AG10803 (cell line): ENCODE measurements around the gene APP.

Source experiments
- DNase-seq: peaks from one replicate; pipeline ENCODE4 v3.0.0; 2010; ENCODE audit warnings: low read depth
- H3K4me3 ChIP-seq: 2 replicates; pipeline ENCODE4 v1.5.1; 2011; ENCODE audit warnings: mild to moderate bottlenecking, low read length, control low read depth
- TF ChIP-seq, protein P1 (sequence below): conservative IDR thresholded peaks from 2 replicates; pipeline ENCODE4 v1.5.1; 2011; ENCODE audit warnings: mild to moderate bottlenecking, low read length, control low read depth, inconsistent platforms

The APP gene

GRCh38 chr21:25845729-25846256 lies 324.8 kb downstream of the APP start:
- TF ChIP-seq, protein P1, sequence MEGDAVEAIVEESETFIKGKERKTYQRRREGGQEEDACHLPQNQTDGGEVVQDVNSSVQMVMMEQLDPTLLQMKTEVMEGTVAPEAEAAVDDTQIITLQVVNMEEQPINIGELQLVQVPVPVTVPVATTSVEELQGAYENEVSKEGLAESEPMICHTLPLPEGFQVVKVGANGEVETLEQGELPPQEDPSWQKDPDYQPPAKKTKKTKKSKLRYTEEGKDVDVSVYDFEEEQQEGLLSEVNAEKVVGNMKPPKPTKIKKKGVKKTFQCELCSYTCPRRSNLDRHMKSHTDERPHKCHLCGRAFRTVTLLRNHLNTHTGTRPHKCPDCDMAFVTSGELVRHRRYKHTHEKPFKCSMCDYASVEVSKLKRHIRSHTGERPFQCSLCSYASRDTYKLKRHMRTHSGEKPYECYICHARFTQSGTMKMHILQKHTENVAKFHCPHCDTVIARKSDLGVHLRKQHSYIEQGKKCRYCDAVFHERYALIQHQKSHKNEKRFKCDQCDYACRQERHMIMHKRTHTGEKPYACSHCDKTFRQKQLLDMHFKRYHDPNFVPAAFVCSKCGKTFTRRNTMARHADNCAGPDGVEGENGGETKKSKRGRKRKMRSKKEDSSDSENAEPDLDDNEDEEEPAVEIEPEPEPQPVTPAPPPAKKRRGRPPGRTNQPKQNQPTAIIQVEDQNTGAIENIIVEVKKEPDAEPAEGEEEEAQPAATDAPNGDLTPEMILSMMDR = no peak
- H3K4me3 ChIP-seq = no peak overlapping the region
- peak; percentile 13 for DNase-seq

GRCh38 chr21:25842925-25843324 lies 327.6 kb downstream of the APP start:
- H3K4me3 ChIP-seq = no peak overlapping the region
- TF ChIP-seq, protein P1 = no peak
- DNase-seq = no peak

DNA sequence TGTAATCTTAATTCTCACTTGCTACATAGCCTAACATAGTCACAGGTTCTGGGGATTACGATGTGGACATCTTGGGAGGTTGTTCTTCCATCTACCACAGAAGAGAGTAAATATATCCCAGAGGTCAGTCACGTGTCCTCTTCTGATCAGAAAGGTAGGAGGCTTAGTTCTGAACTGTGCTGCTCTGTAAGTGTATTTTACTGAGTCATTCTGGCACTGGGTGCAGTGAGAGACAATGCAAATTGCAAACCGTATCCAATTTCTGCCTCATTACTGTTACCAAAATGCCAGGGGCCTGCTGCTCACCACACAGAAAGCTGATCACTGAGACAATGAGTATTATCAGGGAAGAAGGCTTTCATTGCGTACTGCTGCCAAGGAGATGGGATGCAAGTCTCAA lies 331.8 kb downstream of the APP start:
- DNase-seq = no peak
- TF ChIP-seq, protein P1 = no peak
- H3K4me3 ChIP-seq = no peak overlapping the region

DNA sequence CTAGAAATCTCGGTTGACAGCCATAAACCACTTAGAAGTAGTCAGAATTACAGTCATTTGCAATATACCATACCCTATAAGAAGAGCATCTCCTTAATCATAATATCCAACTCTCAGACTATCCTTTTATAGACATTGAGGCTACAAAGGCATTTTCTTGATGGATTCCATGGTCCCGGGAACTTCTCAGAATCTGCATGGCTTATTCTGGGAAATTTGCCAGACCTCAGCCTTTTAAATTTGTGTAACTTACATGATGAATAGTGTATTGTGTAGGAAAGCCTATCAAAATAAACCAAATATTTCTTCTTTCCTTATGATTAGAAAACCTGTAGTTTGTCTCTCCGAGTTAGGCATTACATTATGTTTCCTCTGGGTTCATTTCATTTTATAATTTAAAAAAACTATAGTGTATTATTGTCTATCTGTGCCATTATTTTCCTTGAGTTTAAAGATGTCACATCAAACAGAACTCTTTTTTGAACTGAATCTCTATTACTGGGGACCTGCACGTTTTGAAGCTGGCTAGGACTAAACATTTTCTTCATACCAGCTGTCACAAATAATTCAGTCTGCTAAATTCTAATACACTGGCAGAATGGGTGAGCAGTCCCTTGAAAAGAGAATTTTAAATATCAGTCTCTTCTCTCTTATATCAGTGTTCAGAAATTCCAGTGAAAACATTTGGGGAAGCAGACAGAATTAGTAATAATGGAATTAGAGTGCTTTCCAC lies 332.9 kb downstream of the APP start:
- TF ChIP-seq, protein P1 = no peak
- no peak overlapping the region for H3K4me3 ChIP-seq
- DNase-seq = peak; percentile 48

DNA sequence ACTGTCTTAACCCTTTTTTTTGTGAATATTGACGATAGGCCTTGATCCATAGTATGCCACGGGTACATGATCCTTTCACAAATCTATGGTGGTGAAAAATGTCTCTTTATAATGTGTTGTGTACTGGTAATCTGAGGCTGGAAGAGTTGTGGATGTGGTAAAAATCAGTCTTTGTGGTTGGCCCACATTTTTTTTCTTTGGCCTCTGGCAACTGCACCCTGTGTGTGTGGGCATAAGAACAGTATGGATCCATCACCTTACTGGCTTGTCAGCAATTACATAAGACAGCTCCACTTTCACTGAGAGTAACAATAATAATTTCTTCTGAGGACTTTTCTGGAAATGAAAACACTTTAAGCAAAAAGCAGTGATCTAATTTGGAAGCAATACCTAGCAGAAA lies 334.2 kb downstream of the APP start:
- H3K4me3 ChIP-seq = no peak overlapping the region
- DNase-seq = peak; percentile 6
- TF ChIP-seq, protein P1 = no peak

DNA sequence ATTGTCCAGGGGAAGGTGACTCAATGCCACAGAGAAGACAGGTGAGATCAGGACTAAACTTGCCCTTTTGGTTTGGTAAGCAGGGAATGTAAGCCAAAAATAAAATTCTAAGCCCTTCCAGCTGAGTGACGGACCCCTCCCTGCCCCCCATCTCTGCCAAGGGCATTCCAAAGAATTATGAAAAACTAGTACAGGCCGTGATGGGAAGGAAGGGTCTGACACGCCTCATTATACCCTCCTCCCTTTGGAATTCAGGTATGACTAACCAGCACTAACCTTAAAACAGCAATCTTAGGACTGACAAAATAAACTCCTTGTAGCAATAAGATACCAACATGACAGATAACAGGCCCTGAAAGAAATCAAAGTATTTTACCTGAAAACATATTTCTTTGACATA lies 336.2 kb downstream of the APP start:
- no peak for DNase-seq
- no peak overlapping the region for H3K4me3 ChIP-seq
- TF ChIP-seq, protein P1 = no peak

- H3K4me3 ChIP-seq = no peak overlapping the region
- no peak for DNase-seq
- TF ChIP-seq, protein P1 = no peak
Measured at GRCh38 chr21:25831300-25831960, 339.1 kb downstream of the APP start.
